Measurements from ENCODE around the gene NAB2.
"Not testable (repeated sequence)": the region's sequence is repeated elsewhere in the genome, so short reads cannot be mapped to it uniquely, and the experiment has no call there.

Gene NAB2

GRCh38 chr12:57051011-57051410 is 37.9 kb upstream of the NAB2 start:
- DNase-seq (ENCODE audit: low spot score): no peak
- Mint-ChIP-seq H3K27ac (no peak overlapping the region), H3K4me3 (no peak overlapping the region), H3K36me3 (ENCODE audit: low read depth) (peaks cover 21% of the 10 kb centered on the region), H3K27me3 (ENCODE audit: low read depth) (no peaks in the 10 kb centered on the region), H3K4me1 (ENCODE audit: low read depth) (peaks cover 24% of the 10 kb centered on the region), H3K9me3 (no peaks in the 10 kb centered on the region)

- peaks cover 39% of the 10 kb centered on the region for H3K36me3 Mint-ChIP-seq (ENCODE audit: low read depth)
- H3K27ac Mint-ChIP-seq; H3K4me3 Mint-ChIP-seq; H3K4me1 Mint-ChIP-seq (ENCODE audit: low read depth); DNase-seq (ENCODE audit: low spot score); H3K27me3 Mint-ChIP-seq (ENCODE audit: low read depth); H3K9me3 Mint-ChIP-seq: not testable (repeated sequence)
These were observed 35.8 kb upstream of the NAB2 start for GRCh38 chr12:57053146-57053545.

GRCh38 chr12:57053901-57054300 is 35.0 kb upstream of the NAB2 start:
- H3K9me3 Mint-ChIP-seq; H3K4me1 Mint-ChIP-seq (ENCODE audit: low read depth); DNase-seq (ENCODE audit: low spot score); H3K27me3 Mint-ChIP-seq (ENCODE audit: low read depth); H3K4me3 Mint-ChIP-seq; H3K27ac Mint-ChIP-seq: not testable (repeated sequence)
- peaks cover 47% of the 10 kb centered on the region for H3K36me3 Mint-ChIP-seq (ENCODE audit: low read depth)

GRCh38 chr12:57055824-57056223 is 33.1 kb upstream of the NAB2 start:
- no peaks in the 10 kb centered on the region for H3K27me3 Mint-ChIP-seq (ENCODE audit: low read depth)
- DNase-seq (ENCODE audit: low spot score): no peak
- peaks cover 4% of the 10 kb centered on the region for H3K4me1 Mint-ChIP-seq (ENCODE audit: low read depth)
- peaks cover 62% of the 10 kb centered on the region for H3K36me3 Mint-ChIP-seq (ENCODE audit: low read depth)
- no peaks in the 10 kb centered on the region for H3K9me3 Mint-ChIP-seq
- no peak overlapping the region for H3K27ac Mint-ChIP-seq
- H3K4me3 Mint-ChIP-seq: no peak overlapping the region

GRCh38 chr12:57057067-57057751 is 31.7 kb upstream of the NAB2 start:
- H3K9me3 Mint-ChIP-seq: no peaks in the 10 kb centered on the region
- no peaks in the 10 kb centered on the region for H3K27me3 Mint-ChIP-seq (ENCODE audit: low read depth)

GRCh38 chr12:57058454-57058853 is 30.5 kb upstream of the NAB2 start:
- Mint-ChIP-seq H3K4me3 (no peak overlapping the region), H3K27me3 (ENCODE audit: low read depth) (no peaks in the 10 kb centered on the region), H3K36me3 (ENCODE audit: low read depth) (peaks cover 63% of the 10 kb centered on the region), H3K27ac (no peak overlapping the region), H3K9me3 (no peaks in the 10 kb centered on the region), H3K4me1 (ENCODE audit: low read depth) (peaks cover 7% of the 10 kb centered on the region)
- DNase-seq (ENCODE audit: low spot score): no peak

More at GRCh38 chr12:57057067-57057751, 31.7 kb upstream of the NAB2 start:
- DNase-seq (ENCODE audit: low spot score): no peak
- H3K27ac Mint-ChIP-seq: no peak overlapping the region
- H3K36me3 Mint-ChIP-seq (ENCODE audit: low read depth): peaks cover 64% of the 10 kb centered on the region
- H3K4me1 Mint-ChIP-seq (ENCODE audit: low read depth): peaks cover 4% of the 10 kb centered on the region
- H3K4me3 Mint-ChIP-seq: no peak overlapping the region

GRCh38 chr12:57063991-57064685 is 24.8 kb upstream of the NAB2 start:
- Mint-ChIP-seq H3K27me3 (ENCODE audit: low read depth) (no peaks in the 10 kb centered on the region), H3K27ac (peak overlapping the region; percentile 95), H3K36me3 (ENCODE audit: low read depth) (peaks cover 58% of the 10 kb centered on the region), H3K4me3 (peak overlapping the region; percentile 83), H3K4me1 (ENCODE audit: low read depth) (peaks cover 27% of the 10 kb centered on the region), H3K9me3 (peaks cover 5% of the 10 kb centered on the region)
- DNase-seq (ENCODE audit: low spot score): peak; percentile 69

GRCh38 chr12:57066245-57066644 is 22.7 kb upstream of the NAB2 start:
- Mint-ChIP-seq H3K36me3 (ENCODE audit: low read depth) (peaks cover 60% of the 10 kb centered on the region), H3K27me3 (ENCODE audit: low read depth) (no peaks in the 10 kb centered on the region)

GRCh38 chr12:57069523-57069922 is 19.4 kb upstream of the NAB2 start:
- Mint-ChIP-seq H3K27me3 (ENCODE audit: low read depth) (no peaks in the 10 kb centered on the region), H3K4me3 (peak overlapping the region; percentile 39), H3K4me1 (ENCODE audit: low read depth) (peaks cover 43% of the 10 kb centered on the region), H3K27ac (peak overlapping the region; percentile 89), H3K36me3 (ENCODE audit: low read depth) (peaks cover 55% of the 10 kb centered on the region), H3K9me3 (peaks cover 5% of the 10 kb centered on the region)
- DNase-seq (ENCODE audit: low spot score): peak; percentile 58

More at GRCh38 chr12:57066245-57066644, 22.7 kb upstream of the NAB2 start:
- DNase-seq (ENCODE audit: low spot score): no peak
- Mint-ChIP-seq H3K4me1 (ENCODE audit: low read depth) (peaks cover 47% of the 10 kb centered on the region), H3K4me3 (no peak overlapping the region), H3K9me3 (peaks cover 5% of the 10 kb centered on the region), H3K27ac (peak overlapping the region; percentile 78)

- H3K9me3 Mint-ChIP-seq: no peaks in the 10 kb centered on the region
- DNase-seq (ENCODE audit: low spot score): no peak
- peaks cover 33% of the 10 kb centered on the region for H3K4me1 Mint-ChIP-seq (ENCODE audit: low read depth)
- H3K27ac Mint-ChIP-seq: peak overlapping the region; percentile 43
- H3K27me3 Mint-ChIP-seq (ENCODE audit: low read depth): no peaks in the 10 kb centered on the region
- H3K4me3 Mint-ChIP-seq: no peak overlapping the region
- H3K36me3 Mint-ChIP-seq (ENCODE audit: low read depth): peaks cover 46% of the 10 kb centered on the region
These were observed 16.3 kb upstream of the NAB2 start for GRCh38 chr12:57072661-57073060.

GRCh38 chr12:57073566-57074450 is 15.1 kb upstream of the NAB2 start:
- peaks cover 32% of the 10 kb centered on the region for H3K4me1 Mint-ChIP-seq (ENCODE audit: low read depth)
- not testable (repeated sequence) for DNase-seq (ENCODE audit: low spot score); H3K27me3 Mint-ChIP-seq (ENCODE audit: low read depth); H3K4me3 Mint-ChIP-seq; H3K9me3 Mint-ChIP-seq
- H3K36me3 Mint-ChIP-seq (ENCODE audit: low read depth): peaks cover 43% of the 10 kb centered on the region
- H3K27ac Mint-ChIP-seq: peak overlapping the region; percentile 8

GRCh38 chr12:57078519-57079404 is 10.2 kb upstream of the NAB2 start, which contains the start of gene NEMP1:
NEMP1 (minus strand) TSS chr12:57078791; CDS start chr12:57078745, 46 bp downstream.
- H3K4me1 Mint-ChIP-seq (ENCODE audit: low read depth): peaks cover 18% of the 10 kb centered on the region
- peaks cover 13% of the 10 kb centered on the region for H3K36me3 Mint-ChIP-seq (ENCODE audit: low read depth)
- H3K27me3 Mint-ChIP-seq (ENCODE audit: low read depth): no peaks in the 10 kb centered on the region

GRCh38 chr12:57079821-57080220 is 9.1 kb upstream of the NAB2 start:
- H3K4me1 Mint-ChIP-seq (ENCODE audit: low read depth): peaks cover 16% of the 10 kb centered on the region
- no peak for DNase-seq (ENCODE audit: low spot score)
- H3K36me3 Mint-ChIP-seq (ENCODE audit: low read depth): peaks cover 13% of the 10 kb centered on the region
- peak overlapping the region; percentile 99 for H3K4me3 Mint-ChIP-seq
- H3K27me3 Mint-ChIP-seq (ENCODE audit: low read depth): no peaks in the 10 kb centered on the region
- H3K9me3 Mint-ChIP-seq: no peaks in the 10 kb centered on the region
- H3K27ac Mint-ChIP-seq: peak overlapping the region; percentile 98

More at GRCh38 chr12:57078519-57079404, 10.2 kb upstream of the NAB2 start, which contains the start of gene NEMP1:
- Mint-ChIP-seq H3K9me3 (no peaks in the 10 kb centered on the region), H3K27ac (peak within 1 kb of the TSS; percentile 98), H3K4me3 (peak within 1 kb of the TSS; percentile 99)
- DNase-seq (ENCODE audit: low spot score): peak; percentile 97
